RPMI8226 (cell line): ENCODE data around the gene SLC25A21.

Experiments used
- DNase-seq: peaks from one replicate; pipeline ENCODE4 v3.0.0-alpha.2; 2015

Gene SLC25A21

DNA sequence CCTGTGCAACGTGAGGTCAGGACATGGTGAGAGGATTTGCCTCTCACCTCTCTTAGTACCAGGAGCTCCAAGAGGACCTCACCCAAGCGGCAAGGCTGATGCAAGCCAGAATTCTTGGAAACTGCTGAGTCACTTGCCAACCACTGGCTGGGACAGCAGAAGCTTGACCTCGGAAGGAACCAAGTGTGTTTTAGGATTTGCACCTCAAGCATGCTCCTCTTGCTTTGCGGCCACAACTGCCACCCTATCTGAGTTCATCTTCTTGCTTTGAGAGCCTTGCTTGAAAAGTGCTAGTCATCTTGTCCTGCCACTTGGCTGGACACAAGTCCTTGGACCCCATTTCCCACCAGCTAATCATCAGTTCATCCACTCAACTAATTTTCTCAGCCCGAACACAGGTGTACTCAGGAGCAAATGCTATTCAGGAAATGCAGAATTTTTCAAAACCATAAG, 195.8 kb downstream of the SLC25A21 start:
- DNase-seq: peak; percentile 22

DNA sequence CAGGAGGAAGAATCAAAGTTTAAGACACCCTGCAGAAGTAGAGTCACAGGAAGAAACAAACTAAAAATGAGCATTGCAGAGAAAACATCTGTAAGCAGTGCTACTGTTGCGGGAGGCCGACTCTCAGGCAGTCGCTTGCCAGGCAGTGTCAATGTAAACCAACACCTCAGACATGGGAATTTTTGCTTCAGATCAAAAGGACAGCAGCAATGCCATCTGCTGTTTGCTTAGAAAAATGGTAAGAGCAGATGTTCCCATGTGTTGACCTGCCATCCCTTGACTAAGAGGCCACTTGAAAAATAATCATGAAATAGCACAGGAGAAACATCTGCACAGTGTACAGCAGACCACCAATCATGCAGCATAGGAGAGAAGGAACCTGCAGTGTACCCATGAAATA, 196.6 kb downstream of the SLC25A21 start:
- no peak for DNase-seq

DNA sequence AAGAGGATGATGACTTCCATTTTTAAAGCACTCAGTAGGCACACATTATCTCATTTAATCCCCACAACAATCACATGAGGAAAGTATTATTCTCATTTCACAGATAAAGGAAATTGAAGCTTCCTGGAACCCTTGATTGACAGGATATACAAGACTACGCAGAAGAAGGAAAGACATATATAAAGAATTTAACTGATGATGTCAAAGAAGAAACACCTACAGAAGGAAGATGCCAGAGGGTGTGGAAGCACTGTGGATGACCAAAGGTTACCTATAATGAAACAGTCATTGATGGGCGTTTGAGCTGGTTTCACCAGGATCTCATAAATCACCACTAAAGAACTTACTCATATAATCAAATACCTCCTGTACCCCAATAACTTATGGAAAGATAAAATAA, 197.4 kb downstream of the SLC25A21 start:
- DNase-seq: no peak

DNA sequence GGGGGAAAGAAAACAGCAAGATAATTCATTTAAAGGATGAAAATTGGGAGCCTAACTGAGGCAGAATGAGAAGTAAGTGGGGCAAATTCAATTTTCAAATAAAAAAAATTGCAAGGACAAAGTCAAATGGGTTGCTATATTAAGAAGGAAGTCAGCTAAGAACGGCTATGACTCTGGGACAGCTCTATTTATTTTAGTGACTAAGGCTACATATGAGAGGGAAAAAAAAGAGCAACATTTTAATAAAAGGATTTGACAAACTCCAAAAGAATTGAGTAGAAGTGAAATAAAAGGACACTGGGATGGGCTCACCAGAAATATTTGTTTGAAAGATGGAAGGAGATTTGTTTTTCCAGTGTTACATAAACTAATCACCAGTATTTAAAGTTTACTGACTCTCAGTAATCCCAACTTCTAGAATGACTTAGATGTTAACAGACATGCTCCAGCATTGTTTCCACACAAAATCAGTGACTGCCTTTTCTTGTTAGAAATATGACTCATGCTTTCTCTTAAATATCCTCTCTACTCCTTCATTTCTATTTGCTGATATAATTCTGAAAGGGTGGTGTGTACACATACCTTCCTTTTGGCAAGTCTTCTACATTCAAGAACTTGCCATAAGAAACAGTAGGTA, 198.5 kb downstream of the SLC25A21 start:
- no peak for DNase-seq

DNA sequence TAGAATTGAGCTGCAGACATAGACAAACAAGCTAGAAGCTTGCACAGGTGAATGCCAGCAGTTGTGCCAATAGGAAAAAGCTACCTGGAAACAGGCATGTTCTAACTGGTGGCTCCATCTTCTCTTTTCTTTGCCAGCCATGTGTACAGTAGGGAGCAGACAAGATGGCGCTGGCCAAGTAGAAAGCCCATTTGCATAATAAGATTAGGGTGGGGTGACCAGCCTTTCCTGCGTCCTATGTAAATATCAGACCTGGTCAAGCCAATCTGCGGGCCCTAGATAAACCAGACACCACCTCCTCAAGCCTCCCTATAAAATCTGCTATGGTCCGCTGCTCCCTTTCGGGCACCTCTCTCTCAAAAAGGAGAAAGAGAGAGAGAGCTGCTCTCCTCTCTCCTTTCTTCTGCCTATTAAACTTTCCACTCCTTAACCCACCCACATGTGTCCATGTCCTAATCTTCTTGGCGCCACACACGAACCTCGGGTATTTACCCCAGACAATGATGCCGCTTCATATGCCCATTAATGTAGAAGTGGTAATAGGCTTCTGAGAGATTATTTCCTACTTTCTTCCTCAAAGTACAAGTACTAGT, 201.0 kb downstream of the SLC25A21 start:
- no peak for DNase-seq

DNA sequence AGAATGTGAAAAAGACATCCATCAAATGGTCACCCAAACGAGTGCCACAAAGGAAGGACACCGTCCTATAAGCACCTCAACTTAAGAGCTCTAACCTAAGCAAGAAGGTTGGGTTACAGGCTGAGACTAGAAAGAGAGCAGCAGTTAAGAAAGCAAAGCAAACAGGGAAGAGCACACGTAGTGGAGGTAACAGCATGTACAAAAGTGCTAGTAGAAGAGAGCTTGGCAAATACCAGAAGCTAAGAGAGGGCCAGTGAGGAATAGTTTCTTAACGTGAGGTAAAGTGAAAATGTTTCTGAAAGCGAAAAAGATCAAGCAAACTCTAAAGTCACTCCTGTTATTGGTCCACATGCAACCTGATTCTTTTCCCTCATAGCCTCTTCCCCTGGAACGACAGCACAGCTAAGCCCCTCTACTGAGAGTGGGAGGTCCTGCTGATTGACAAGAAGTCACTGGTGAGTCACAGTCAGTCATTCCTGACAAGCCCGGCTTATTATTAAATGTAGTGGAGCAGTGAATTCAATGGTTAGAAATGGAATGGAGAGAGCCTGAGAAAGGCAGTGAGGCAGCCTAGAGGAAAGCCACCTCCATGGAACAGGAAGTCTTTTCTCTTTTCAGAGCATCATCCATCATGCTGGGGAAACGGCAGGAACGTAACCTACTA, 204.4 kb downstream of the SLC25A21 start:
- DNase-seq: no peak

DNA sequence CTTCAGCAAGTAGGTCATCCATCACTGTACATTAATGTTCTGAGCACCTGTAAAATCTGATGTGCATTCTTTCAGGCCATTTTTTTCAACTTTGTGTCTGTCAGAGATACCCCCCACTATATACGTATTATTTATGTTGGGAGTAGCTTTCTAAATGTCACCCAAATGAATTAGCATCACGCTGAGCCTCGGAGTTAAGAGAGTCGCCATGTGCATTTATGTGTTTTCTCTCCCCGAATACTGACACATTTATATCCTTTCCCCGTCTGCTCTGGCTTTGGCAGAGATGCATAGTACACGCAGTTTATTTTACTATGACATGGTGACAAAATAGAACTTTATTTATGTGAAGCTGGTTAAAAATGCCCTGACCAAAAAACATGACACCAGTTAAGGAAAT, 216.4 kb downstream of the SLC25A21 start:
- DNase-seq: no peak

DNA sequence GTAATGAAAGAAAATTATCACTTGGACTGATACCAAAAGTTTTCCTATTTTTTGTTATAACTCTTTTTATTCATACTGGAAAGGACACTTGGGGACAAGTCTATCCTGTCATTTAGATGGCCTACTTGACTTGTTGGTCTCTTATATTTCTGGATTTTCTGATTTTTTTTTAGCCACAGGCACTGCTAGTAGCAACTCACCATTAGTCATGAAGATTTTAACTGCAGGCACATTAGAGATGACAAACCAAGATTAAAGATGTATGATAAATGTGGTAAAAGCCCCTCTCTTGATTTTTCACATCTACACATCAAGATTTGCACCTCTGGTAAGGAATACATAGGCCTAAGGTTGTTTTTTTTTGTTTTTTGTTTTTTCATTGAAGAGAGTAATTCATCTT, 217.0 kb downstream of the SLC25A21 start:
- DNase-seq: no peak

DNA sequence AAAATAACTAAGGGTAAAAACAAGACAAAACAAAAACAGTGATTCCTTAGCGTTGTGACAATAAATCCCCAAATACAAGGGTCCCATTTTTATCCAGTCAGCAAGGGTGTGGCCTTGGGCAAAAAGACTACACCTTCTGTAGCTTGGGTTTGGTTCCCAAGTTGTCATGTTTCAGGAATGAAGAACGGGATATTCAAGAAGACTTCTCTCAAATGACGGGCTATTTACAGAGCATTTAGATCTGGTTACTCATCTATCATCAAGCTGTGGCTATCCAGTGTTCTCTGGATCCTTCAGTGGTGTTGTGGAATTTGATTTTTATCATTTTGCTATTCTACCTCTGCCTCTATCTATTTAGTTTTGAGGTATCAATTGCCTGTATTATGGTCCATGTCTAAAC, 219.7 kb downstream of the SLC25A21 start:
- no peak for DNase-seq

DNA sequence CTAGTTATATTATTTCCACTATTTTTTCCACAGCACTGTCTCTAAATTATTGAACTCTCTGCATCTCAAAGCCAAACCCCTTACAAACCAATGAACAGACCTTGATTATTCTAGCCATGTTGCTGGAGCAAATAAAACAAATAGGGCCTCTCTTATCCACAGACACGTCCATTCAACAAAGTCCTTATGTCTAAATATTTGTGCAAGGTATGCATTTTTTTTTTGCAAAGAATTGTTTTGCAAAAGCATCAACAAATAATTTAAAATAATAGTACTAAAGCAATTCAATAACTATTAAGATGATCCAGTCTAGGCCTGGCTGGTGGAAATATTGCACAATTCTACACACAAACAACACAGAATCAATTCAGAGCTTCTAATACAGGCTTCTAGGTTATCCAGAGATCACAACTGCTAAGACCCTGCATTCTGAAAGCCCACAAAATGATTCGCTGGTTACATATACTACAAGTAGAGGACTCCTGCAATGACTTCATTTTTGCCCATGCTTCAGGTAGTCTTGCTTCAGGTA, 221.0 kb downstream of the SLC25A21 start:
- DNase-seq: no peak

DNA sequence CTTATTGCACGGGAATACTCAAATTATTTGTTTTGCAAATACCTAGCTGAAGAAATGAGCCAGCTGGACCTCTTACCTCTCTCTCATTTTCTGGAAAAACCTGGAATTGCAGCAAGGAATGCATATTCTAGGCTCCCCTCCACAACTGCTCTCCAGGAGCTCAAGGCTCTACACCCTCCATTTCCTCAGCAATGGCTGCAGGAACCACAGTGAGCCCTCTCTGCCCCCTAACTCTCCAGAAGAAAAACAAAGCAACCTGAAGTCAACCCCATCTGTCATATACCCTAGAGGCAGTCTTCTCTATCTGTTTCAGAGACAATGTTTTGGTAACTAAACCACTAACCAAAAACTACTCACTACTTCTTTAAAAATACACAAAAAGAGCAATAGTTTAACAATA, 221.6 kb downstream of the SLC25A21 start:
- no peak for DNase-seq

DNA sequence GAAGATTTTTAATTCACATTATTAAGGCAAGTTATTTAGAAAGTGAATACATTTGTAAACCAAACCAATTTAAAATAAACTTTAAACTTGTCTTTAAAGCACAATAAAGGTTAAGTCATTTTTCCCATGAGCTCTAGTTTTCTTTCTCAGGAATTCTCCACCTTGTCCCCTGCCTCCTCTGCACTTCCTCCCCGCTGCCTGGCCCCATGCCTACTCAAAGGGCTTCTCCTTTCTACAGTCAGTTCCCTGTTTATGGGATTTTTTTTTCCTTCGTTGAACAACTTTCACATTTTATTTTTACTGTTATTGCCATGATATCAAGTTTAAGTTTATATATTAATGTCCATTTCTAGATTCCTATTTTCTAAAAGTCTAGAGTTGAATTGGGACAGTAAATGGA, 223.0 kb downstream of the SLC25A21 start:
- no peak for DNase-seq

DNA sequence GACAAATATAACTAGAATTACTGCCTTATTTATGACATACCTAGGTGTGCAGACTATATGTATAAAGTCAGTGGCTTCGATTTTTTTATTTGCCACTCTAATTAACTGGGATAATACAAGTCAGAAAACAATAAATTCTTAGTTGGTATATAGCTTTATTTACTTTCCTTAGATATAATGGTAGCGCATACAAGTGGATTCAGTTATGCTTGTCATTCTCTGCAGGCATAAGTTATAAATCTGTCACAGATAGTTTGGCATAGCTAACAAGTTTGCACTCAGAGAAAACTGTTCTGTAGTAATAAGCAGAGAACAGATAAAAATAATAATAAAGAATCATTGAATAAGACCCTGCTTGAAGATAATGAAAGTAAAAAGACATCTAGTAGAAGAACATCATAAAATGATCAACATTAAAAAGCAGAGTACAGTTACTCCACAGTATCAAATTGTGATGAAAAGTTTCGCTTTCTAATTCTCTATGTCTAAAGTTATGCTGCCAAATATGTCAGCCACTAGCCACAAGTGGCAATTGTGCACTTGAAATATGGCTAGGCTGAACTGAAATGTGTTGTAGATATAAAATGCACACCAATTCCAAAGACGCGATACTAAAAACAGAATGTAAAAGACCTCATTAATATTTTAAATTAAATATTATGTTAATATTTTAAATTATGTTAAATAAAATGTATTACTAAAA, 224.1 kb downstream of the SLC25A21 start:
- DNase-seq: no peak

DNA sequence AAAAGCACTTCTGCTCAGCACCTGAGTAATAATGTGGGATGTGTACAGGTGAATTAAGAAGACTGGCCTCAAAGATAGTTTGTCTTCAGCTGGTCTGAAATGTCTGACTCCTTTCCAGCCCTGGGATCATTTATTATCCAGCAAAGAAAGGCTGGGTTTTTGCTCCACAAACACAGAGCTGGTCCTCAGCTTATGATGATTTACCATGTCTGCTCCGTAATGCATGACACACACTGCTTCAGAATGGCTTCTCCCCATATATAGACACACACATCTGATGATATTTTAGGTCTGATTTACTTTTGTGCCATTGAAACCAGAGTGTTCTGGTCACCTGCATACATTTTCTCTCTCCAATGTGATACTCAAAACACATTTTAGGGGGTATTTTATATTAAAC, 225.0 kb downstream of the SLC25A21 start:
- DNase-seq: no peak

DNA sequence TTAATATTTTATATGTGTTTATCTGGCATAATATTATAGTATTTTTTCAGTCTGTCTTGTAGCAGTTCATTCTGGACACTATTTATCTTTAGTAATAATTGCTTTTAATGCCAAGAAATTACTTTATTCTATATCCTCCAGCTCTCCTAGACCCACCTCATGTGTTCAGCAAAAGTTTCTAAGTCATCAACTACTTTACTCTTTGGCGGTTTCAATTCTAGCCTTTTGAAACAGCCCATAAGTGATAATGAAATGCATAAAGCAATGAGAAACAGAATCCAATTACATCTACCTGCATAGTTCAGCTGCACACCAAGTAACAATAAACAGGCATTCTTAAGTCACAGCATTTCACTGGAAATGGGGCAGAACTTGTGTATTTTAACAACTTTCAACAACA, 225.5 kb downstream of the SLC25A21 start:
- no peak for DNase-seq

DNA sequence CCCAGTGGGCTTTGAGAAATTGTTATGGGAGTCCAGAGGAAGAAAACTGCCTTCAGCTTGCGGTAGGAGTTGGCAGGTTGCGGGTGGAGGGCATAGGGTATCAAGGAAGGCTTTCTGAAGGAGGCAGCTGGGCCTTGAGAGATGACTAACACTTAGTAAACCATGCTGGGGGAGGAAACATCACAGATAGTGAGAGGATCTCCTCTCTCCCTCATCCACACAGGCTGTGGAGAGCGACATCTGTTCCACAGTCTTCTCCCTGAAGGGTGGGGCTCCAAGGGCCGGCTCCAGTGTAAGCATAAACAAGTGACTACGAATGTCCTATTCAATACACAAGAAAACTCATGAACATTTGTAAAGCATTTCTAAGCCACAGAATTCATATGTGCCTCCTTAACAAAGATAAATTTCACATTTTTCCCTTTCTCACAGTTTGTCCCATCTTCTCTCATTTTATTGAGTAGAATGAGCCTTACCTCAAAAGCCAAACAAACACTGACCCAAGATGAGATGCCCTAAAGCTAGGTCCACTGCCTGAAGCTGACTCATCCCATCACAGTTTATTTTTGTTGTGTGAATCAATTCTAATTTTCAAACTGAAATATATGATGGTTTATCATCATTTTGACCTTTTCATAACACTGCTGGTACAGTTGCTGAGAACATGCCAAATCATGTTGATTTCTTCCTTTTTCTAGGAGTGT, 227.9 kb downstream of the SLC25A21 start:
- DNase-seq: no peak

DNA sequence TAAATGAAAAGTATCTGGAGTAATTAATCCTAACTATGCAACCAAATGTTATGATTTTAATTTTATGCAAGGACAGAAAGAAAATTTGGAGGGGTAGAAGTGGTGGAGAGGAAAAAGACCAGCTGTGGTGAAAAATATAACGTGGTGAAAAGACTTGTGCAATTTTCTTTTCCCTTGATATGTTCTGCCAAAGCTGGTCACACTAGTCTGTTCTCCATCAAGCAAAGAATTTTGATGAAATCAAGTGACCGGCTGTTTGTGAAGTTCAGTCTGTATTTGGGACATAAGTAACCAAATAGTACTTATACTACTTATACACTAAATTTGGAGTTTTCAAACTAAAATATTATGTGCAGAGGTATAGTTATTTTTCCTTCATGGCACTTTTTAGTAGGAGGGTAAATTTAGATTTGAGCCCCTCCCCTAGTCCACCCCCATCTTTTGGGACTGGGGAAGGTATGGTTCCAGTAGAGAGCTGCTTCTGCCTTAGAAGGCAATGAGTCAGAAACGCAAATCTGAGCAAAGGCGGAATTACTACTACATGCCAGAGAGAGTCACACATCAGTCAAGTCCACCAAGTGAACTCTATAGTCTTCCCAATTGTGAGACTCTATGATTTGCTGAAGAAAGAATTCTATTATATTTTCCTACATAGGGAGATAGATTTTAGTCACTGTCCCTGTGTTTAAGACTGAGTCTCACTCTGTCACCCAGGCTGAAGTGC, 229.7 kb downstream of the SLC25A21 start:
- no peak for DNase-seq

DNA sequence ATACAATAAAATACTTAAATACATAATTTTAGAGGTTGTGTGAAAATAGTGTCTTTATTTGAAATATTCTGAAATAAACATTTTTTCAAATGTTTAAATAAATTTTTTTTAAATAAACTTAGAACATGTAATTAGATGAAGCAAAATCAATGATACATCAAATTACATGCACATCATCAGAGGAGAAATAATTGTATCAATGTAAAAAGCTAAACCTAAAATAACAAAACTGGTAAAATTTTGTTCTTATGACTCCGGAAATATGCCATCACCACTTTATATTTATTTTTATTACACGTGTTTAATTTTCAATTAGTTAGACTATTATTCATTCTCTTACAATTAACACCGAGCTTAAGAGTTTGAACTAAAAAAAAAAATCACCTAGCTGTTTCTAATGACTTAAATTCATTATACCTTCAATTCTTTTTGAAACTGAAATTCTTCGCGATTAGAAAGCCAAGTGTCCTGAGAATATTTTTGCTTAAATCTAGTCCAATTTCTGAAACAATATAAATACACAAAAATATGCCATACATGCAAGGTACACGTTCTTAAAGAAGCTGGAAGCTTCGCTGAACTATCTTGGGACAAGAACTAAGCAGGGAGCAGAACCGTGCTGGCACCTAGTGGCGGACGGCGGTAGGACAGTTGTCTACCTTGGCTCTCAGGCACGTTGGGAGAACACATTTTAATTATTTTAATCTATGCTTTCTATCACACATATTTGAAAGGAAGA, 230.5 kb downstream of the SLC25A21 start:
- peak; percentile 44 for DNase-seq

DNA sequence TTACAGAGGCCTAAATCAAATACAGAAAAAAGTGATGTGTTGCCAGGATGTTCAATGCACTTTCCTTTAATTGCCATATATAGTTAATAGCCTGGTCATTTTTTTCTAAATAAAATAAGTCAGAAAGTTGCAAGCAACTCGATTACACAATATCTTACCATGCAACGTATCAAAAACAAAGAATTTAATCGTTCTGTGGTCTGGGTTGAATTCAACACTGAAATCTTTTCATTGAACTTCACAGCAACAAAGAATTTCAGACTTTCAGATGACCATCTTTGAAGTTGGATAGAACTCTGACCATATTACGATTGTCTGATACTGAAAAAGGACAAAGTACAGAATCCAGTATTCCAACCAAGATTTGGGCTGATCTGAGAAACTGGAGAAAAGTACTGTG, 231.9 kb downstream of the SLC25A21 start:
- DNase-seq: no peak

DNA sequence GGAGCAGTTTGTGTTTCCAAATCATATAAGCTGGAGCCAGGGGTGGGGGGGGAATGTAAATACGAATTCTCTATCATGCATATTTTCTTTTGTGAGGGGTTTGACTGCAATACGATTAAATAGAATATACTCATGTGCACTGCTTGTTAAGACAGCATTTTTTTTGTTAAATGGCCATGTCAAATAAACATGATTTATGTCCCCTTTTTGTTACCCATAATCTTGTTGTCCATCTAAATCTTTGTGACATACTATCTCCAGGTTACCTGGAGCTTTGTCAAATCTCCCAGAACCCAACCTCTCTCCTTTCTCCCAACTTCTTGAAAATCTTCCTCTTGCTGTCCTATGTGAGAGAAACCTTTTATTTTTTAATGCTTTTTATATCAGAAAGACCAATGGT, 233.1 kb downstream of the SLC25A21 start:
- DNase-seq: no peak

DNA sequence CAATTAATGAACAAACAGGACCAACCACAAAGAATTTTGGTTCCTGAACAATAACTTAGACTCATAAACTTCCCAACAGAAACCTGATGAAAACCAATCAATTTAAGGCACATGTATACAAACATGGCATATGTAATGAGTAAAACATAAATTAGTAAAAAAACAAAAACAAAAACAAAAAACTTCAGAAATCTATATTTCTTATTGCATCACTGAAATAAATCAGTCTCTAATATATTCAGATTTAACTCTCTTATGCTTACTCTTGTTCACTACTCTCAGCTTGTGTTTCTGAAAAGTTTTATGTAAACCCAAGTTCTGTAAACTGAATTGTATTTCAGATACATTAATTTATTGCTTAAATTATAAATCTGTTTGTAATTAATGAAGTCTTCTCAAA, 233.7 kb downstream of the SLC25A21 start:
- DNase-seq: no peak
